WI38 (cell line): Measurements from ENCODE around the gene SLC26A1.

Experiments
- H3K4me3 ChIP-seq: 2 replicates; pipeline ENCODE4 v1.5.1; 2011; ENCODE audit warnings: low read depth, mild to moderate bottlenecking, control low read depth, low read length
- CTCF ChIP-seq: IDR thresholded peaks from 2 replicates; pipeline ENCODE4 v1.5.1; 2012; ENCODE audit warnings: low read depth, mild to moderate bottlenecking, control low read depth, low read length

Gene SLC26A1, protein sequence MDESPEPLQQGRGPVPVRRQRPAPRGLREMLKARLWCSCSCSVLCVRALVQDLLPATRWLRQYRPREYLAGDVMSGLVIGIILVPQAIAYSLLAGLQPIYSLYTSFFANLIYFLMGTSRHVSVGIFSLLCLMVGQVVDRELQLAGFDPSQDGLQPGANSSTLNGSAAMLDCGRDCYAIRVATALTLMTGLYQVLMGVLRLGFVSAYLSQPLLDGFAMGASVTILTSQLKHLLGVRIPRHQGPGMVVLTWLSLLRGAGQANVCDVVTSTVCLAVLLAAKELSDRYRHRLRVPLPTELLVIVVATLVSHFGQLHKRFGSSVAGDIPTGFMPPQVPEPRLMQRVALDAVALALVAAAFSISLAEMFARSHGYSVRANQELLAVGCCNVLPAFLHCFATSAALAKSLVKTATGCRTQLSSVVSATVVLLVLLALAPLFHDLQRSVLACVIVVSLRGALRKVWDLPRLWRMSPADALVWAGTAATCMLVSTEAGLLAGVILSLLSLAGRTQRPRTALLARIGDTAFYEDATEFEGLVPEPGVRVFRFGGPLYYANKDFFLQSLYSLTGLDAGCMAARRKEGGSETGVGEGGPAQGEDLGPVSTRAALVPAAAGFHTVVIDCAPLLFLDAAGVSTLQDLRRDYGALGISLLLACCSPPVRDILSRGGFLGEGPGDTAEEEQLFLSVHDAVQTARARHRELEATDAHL

GRCh38 chr4:993111-994029 is at the start of gene SLC26A1:
TSS of gene SLC26A1 (minus strand) at chr4:993404. CDS start at chr4:991703, 1,701 bp downstream.
- no peak within 1 kb of the TSS for H3K4me3 ChIP-seq
- TF ChIP-seq CTCF = no peak

GRCh38 chr4:1042352-1043055 is 49.3 kb upstream of the SLC26A1 start:
- TF ChIP-seq CTCF = no peak
- no peak overlapping the region for H3K4me3 ChIP-seq

GRCh38 chr4:1041936-1042330 is 48.7 kb upstream of the SLC26A1 start:
- TF ChIP-seq CTCF = no peak
- H3K4me3 ChIP-seq = no peak overlapping the region

- TF ChIP-seq CTCF = no peak
- H3K4me3 ChIP-seq = no peak overlapping the region
Measured at GRCh38 chr4:1041147-1041935, 48.1 kb upstream of the SLC26A1 start.

GRCh38 chr4:1040344-1041146 is 47.3 kb upstream of the SLC26A1 start:
- H3K4me3 ChIP-seq = no peak overlapping the region
- no peak for TF ChIP-seq CTCF
